HepG2 (cell line): ENCODE results near the gene ECPAS. TPM values are rescaled to one million over a fixed set of nuclear protein-coding genes. Genes with fewer than 3 reads are reported as not detected.

ENCODE experiments used
- HES4 ChIP-seq: sonication (generic); formaldehyde crosslinking; IDR thresholded peaks from 2 replicates; pipeline ENCODE4 v1.9.0; 2021; ENCODE audit warnings: mild to moderate bottlenecking, missing genetic modification reagents, borderline replicate concordance
- MED13 ChIP-seq: sonication (generic); formaldehyde crosslinking; IDR thresholded peaks from 2 replicates; pipeline ENCODE4 v1.5.0; 2020; ENCODE audit warnings: missing genetic modification reagents
- NFE2L1 ChIP-seq: sonication (generic); formaldehyde crosslinking; IDR thresholded peaks from 2 replicates; pipeline ENCODE4 v1.4.0; 2020; ENCODE audit warnings: missing genetic modification reagents, mild to moderate bottlenecking, borderline replicate concordance
- RFXANK ChIP-seq: IDR thresholded peaks from 2 replicates; pipeline ENCODE4 v1.6.1; 2016
- ZNF562 ChIP-seq: sonication (generic); formaldehyde crosslinking; IDR thresholded peaks from 2 replicates; pipeline ENCODE4 v1.8.0; 2022; ENCODE audit warnings: missing genetic modification reagents, borderline replicate concordance
- ZNF569 ChIP-seq: sonication (generic); formaldehyde crosslinking; IDR thresholded peaks from 2 replicates; pipeline ENCODE4 v1.5.0; 2020; ENCODE audit warnings: mild to moderate bottlenecking, missing genetic modification reagents, moderate library complexity, borderline replicate concordance
- ZNF768 ChIP-seq: sonication (generic); formaldehyde crosslinking; IDR thresholded peaks from 2 replicates; pipeline ENCODE4 v1.4.0; 2020; ENCODE audit warnings: missing genetic modification reagents
- polyA plus RNA-seq, 8 experiments: library from polyadenylated mRNA; depleted of rRNA in 3 of 8; stranded (reverse) in 7 of 8; unstranded in 1 of 8; fragments of >200 nt; fragmentation: Illumina TruSeq in 4 of 8; extraction: Trizol in 4 of 8; gene quantifications; 2 replicates each; pipeline versions ENCODE4 v1.2.1 to v1.2.3, GENCODE V29; 2011 to 2016; ENCODE audit warnings: low read depth in 4 of 8, missing spikeins in 1 of 8, mixed read lengths in 1 of 8; ENCODE audit not compliant: insufficient read depth in 1 of 8
- total RNA-seq, 5 experiments: library from RNA; depleted of rRNA; stranded (reverse); fragments of >200 nt; fragmentation: Illumina TruSeq; extraction: Trizol; gene quantifications; 2 replicates each; pipeline ENCODE4 v1.2.3, GENCODE V29; 2016; ENCODE audit warnings: low read depth in 1 of 5
- TF ChIP-seq, protein P1 (sequence below): sonication (generic); formaldehyde crosslinking; IDR thresholded peaks from 2 replicates; pipeline ENCODE4 v1.4.0; 2020; ENCODE audit warnings: mild to moderate bottlenecking, missing genetic modification reagents, borderline replicate concordance
- TF ChIP-seq, protein P2 (sequence below): sonication (generic); formaldehyde crosslinking; IDR thresholded peaks from 2 replicates; pipeline ENCODE4 v1.4.0; 2020; ENCODE audit warnings: missing genetic modification reagents
- TF ChIP-seq, protein P3 (sequence below): sonication (generic); formaldehyde crosslinking; IDR thresholded peaks from 2 replicates; pipeline ENCODE4 v1.4.0; 2020; ENCODE audit warnings: missing genetic modification reagents
- TF ChIP-seq, protein P4 (sequence below): IDR thresholded peaks from 2 replicates; pipeline ENCODE4 v1.6.1; 2016; ENCODE audit warnings: low read depth, borderline replicate concordance
- TF ChIP-seq, protein P5 (sequence below): sonication (generic); formaldehyde crosslinking; IDR thresholded peaks from 2 replicates; pipeline ENCODE4 v1.5.0; 2020; ENCODE audit warnings: missing genetic modification reagents
- TF ChIP-seq, protein P6 (sequence below): fragments of 450-650 bp; IDR thresholded peaks from 2 replicates; pipeline ENCODE4 v1.6.1; 2017; ENCODE audit warnings: mild to moderate bottlenecking
- TF ChIP-seq, protein P7 (sequence below): sonication (generic); formaldehyde crosslinking; IDR thresholded peaks from 2 replicates; pipeline ENCODE4 v1.8.0; 2022; ENCODE audit warnings: missing genetic modification reagents, mild to moderate bottlenecking, borderline replicate concordance

ECPAS gene
- total and polyA plus RNA-seq, 2 of the 13 experiments (the other 11 are each of a cell fraction or from before 2014, with no cell fraction given) = 35.3 to 58.0 TPM

DNA sequence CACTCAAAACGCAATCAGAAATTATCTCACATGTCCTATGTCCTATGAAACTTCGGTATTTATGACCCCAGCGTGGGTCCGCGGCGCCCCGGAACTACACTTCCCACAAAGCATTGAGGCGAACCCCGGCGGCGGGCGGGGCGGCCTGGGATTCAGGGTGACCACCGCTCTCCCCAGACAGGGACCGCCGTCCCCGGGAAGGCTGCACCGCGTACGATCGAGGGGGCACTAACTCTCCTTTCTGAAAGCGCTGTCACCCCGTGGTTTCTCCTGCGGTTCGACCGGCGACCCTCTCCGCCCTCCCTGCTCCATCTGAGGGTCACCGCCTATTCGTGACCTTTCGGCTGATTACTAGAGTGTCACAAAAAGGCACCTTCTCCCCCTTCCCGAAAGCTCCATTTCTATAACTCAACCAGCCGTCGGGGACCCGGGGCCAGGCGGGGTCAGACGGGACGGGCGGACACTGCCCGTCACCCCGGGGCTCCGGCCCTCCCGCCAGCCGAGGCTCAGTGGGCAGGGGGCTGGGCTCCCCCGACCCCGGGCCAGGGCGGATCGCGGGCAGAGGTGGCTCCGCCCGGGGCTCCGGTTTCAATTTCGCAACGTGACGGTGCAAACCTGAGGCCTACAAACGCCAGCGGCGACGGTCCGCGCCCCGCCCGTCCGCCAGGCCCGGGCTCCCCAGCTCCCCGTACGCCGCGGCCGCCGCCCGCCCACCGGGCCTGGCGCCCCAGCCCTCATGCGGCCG, 1.3 kb downstream of the ECPAS start (continued):
- no peak for TF ChIP-seq ZNF562 (CRISPR knock-in tag)
- TF ChIP-seq, protein P1, sequence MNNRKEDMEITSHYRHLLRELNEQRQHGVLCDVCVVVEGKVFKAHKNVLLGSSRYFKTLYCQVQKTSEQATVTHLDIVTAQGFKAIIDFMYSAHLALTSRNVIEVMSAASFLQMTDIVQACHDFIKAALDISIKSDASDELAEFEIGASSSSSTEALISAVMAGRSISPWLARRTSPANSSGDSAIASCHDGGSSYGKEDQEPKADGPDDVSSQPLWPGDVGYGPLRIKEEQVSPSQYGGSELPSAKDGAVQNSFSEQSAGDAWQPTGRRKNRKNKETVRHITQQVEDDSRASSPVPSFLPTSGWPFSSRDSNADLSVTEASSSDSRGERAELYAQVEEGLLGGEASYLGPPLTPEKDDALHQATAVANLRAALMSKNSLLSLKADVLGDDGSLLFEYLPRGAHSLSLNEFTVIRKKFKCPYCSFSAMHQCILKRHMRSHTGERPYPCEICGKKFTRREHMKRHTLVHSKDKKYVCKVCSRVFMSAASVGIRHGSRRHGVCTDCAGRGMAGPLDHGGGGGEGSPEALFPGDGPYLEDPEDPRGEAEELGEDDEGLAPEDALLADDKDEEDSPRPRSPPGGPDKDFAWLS (CRISPR knock-in tag) = no peak
- TF ChIP-seq, protein P2, sequence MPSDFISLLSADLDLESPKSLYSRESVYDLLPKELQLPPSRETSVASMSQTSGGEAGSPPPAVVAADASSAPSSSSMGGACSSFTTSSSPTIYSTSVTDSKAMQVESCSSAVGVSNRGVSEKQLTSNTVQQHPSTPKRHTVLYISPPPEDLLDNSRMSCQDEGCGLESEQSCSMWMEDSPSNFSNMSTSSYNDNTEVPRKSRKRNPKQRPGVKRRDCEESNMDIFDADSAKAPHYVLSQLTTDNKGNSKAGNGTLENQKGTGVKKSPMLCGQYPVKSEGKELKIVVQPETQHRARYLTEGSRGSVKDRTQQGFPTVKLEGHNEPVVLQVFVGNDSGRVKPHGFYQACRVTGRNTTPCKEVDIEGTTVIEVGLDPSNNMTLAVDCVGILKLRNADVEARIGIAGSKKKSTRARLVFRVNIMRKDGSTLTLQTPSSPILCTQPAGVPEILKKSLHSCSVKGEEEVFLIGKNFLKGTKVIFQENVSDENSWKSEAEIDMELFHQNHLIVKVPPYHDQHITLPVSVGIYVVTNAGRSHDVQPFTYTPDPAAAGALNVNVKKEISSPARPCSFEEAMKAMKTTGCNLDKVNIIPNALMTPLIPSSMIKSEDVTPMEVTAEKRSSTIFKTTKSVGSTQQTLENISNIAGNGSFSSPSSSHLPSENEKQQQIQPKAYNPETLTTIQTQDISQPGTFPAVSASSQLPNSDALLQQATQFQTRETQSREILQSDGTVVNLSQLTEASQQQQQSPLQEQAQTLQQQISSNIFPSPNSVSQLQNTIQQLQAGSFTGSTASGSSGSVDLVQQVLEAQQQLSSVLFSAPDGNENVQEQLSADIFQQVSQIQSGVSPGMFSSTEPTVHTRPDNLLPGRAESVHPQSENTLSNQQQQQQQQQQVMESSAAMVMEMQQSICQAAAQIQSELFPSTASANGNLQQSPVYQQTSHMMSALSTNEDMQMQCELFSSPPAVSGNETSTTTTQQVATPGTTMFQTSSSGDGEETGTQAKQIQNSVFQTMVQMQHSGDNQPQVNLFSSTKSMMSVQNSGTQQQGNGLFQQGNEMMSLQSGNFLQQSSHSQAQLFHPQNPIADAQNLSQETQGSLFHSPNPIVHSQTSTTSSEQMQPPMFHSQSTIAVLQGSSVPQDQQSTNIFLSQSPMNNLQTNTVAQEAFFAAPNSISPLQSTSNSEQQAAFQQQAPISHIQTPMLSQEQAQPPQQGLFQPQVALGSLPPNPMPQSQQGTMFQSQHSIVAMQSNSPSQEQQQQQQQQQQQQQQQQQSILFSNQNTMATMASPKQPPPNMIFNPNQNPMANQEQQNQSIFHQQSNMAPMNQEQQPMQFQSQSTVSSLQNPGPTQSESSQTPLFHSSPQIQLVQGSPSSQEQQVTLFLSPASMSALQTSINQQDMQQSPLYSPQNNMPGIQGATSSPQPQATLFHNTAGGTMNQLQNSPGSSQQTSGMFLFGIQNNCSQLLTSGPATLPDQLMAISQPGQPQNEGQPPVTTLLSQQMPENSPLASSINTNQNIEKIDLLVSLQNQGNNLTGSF = no peak
- TF ChIP-seq HES4 (CRISPR knock-in tag) = peak; percentile 31; the same call in 1 of the 2 replicates
- TF ChIP-seq RFXANK (CRISPR knock-in tag) = no peak
- TF ChIP-seq MED13 = no peak
- no peak for TF ChIP-seq NFE2L1
- TF ChIP-seq, protein P3, sequence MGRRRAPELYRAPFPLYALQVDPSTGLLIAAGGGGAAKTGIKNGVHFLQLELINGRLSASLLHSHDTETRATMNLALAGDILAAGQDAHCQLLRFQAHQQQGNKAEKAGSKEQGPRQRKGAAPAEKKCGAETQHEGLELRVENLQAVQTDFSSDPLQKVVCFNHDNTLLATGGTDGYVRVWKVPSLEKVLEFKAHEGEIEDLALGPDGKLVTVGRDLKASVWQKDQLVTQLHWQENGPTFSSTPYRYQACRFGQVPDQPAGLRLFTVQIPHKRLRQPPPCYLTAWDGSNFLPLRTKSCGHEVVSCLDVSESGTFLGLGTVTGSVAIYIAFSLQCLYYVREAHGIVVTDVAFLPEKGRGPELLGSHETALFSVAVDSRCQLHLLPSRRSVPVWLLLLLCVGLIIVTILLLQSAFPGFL = no peak
- TF ChIP-seq ZNF768 = no peak
- TF ChIP-seq, protein P4, sequence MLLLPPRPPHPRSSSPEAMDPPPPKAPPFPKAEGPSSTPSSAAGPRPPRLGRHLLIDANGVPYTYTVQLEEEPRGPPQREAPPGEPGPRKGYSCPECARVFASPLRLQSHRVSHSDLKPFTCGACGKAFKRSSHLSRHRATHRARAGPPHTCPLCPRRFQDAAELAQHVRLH (CRISPR knock-in tag) = no peak
- TF ChIP-seq, protein P5, sequence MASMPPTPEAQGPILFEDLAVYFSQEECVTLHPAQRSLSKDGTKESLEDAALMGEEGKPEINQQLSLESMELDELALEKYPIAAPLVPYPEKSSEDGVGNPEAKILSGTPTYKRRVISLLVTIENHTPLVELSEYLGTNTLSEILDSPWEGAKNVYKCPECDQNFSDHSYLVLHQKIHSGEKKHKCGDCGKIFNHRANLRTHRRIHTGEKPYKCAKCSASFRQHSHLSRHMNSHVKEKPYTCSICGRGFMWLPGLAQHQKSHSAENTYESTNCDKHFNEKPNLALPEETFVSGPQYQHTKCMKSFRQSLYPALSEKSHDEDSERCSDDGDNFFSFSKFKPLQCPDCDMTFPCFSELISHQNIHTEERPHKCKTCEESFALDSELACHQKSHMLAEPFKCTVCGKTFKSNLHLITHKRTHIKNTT = no peak
- TF ChIP-seq, protein P6, sequence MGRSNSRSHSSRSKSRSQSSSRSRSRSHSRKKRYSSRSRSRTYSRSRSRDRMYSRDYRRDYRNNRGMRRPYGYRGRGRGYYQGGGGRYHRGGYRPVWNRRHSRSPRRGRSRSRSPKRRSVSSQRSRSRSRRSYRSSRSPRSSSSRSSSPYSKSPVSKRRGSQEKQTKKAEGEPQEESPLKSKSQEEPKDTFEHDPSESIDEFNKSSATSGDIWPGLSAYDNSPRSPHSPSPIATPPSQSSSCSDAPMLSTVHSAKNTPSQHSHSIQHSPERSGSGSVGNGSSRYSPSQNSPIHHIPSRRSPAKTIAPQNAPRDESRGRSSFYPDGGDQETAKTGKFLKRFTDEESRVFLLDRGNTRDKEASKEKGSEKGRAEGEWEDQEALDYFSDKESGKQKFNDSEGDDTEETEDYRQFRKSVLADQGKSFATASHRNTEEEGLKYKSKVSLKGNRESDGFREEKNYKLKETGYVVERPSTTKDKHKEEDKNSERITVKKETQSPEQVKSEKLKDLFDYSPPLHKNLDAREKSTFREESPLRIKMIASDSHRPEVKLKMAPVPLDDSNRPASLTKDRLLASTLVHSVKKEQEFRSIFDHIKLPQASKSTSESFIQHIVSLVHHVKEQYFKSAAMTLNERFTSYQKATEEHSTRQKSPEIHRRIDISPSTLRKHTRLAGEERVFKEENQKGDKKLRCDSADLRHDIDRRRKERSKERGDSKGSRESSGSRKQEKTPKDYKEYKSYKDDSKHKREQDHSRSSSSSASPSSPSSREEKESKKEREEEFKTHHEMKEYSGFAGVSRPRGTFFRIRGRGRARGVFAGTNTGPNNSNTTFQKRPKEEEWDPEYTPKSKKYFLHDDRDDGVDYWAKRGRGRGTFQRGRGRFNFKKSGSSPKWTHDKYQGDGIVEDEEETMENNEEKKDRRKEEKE = no peak
- TF ChIP-seq, protein P7, sequence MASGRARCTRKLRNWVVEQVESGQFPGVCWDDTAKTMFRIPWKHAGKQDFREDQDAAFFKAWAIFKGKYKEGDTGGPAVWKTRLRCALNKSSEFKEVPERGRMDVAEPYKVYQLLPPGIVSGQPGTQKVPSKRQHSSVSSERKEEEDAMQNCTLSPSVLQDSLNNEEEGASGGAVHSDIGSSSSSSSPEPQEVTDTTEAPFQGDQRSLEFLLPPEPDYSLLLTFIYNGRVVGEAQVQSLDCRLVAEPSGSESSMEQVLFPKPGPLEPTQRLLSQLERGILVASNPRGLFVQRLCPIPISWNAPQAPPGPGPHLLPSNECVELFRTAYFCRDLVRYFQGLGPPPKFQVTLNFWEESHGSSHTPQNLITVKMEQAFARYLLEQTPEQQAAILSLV (CRISPR knock-in tag) = peak; percentile 45; the same call in 1 of the 2 replicates
- TF ChIP-seq ZNF569 (CRISPR knock-in tag) = no peak
